ENCODE measurements around the gene PPP1R12B.
"Not testable (repeated sequence)": the region's sequence is repeated elsewhere in the genome, so short reads cannot be mapped to it uniquely, and the experiment has no call there.

PPP1R12B gene

GRCh38 chr1:202631076-202631923 lies 282.8 kb downstream of the PPP1R12B start:
- no peak for DNase-seq (ENCODE audit: low read depth)

GRCh38 chr1:202632241-202632640 lies 283.7 kb downstream of the PPP1R12B start:
- DNase-seq (ENCODE audit: low read depth): no peak

- DNase-seq (ENCODE audit: low read depth): not testable (repeated sequence)
These were observed 287.7 kb downstream of the PPP1R12B start for GRCh38 chr1:202636171-202636570.

- DNase-seq (ENCODE audit: low read depth): not testable (repeated sequence)
These were observed 289.0 kb downstream of the PPP1R12B start for GRCh38 chr1:202637321-202638018.

- DNase-seq (ENCODE audit: low read depth): no peak
These were observed 289.7 kb downstream of the PPP1R12B start for GRCh38 chr1:202638019-202638700.

GRCh38 chr1:202638701-202639305 lies 290.3 kb downstream of the PPP1R12B start:
- not testable (repeated sequence) for DNase-seq (ENCODE audit: low read depth)

GRCh38 chr1:202639500-202639899 lies 291.0 kb downstream of the PPP1R12B start:
- no peak for DNase-seq (ENCODE audit: low read depth)

- no peak for DNase-seq (ENCODE audit: low read depth)
These were observed 293.7 kb downstream of the PPP1R12B start for GRCh38 chr1:202642212-202642611.
